ENCODE results near the gene NR2F1-AS1.

DNA sequence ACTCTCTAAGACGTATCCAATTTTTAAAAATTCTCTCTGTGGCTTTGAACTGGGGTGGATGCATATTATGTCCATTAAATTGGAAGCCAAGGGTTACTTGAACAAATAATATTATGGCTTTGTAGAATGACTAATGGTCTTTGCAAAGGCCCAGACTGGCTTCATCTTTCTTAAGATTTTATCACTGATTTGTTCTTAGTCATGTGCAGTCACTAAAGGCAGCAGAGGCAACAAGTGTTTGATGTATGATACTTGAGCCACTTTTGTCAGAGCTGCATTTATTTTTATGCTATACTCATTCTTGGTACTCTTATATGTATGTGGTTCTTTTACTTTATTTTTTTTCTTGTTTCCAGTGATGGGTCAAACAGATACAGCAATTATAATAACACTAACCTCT, 152.2 kb downstream of the NR2F1-AS1 start:
- no peak for TF ChIP-seq CTCF (IDR thresholded peaks at IDR 0.05)
- TF ChIP-seq POLR2A (IDR thresholded peaks at IDR 0.05), result no peak

Data from prostate gland (tissue), 2 donors.